Measurements from ENCODE around the gene PRKG1. TPM values are rescaled to one million over a fixed set of nuclear protein-coding genes. Genes with fewer than 3 reads are reported as not detected.

PRKG1 gene
- total RNA-seq, 6 experiments from 2014 or later = 1.1 to 2.0 (median 1.3) TPM

- TF ChIP-seq CTCF (IDR thresholded peaks at IDR 0.05) (no peak), POLR2A (IDR thresholded peaks at IDR 0.05) (no peak)
- WGBS (ENCODE audit: insufficient coverage, low coverage, low lambda C conversion rate, missing lambda C conversion rate) = 37% methylated on average over 4 of the region's 4 CpGs
- Histone ChIP-seq H3K4me3 (no peak overlapping the region), H3K27me3 (no peaks in the 10 kb centered on the region), H3K9me3 (no peaks in the 10 kb centered on the region), H3K4me1 (no peaks in the 10 kb centered on the region), H3K27ac (no peak overlapping the region), H3K36me3 (no peaks in the 10 kb centered on the region)
- ATAC-seq = no peak
- no peak for DNase-seq
- intact Hi-C loops (cut with DNase I) = no loop called here
Measured at GRCh38 chr10:51086710-51087109, 12.4 kb downstream of the PRKG1 start.

- intact Hi-C loops (cut with DNase I) = no loop called here
- no peak for TF ChIP-seq CTCF (IDR thresholded peaks at IDR 0.05)
- TF ChIP-seq POLR2A (IDR thresholded peaks at IDR 0.05) = no peak
- DNase-seq (no peak), ATAC-seq (no peak)
- no peaks in the 10 kb centered on the region for H3K36me3 ChIP-seq
- H3K27ac ChIP-seq = no peak overlapping the region
- no peaks in the 10 kb centered on the region for H3K4me1 ChIP-seq
- H3K9me3 ChIP-seq = no peaks in the 10 kb centered on the region
- H3K27me3 ChIP-seq = no peaks in the 10 kb centered on the region
- H3K4me3 ChIP-seq = no peak overlapping the region
Measured at GRCh38 chr10:51087114-51087513, 12.8 kb downstream of the PRKG1 start.

GRCh38 chr10:51090190-51090589, 15.9 kb downstream of the PRKG1 start:
- intact Hi-C loops (cut with DNase I) = no loop called here
- Histone ChIP-seq H3K4me3 (no peak overlapping the region), H3K27ac (no peak overlapping the region), H3K36me3 (no peaks in the 10 kb centered on the region), H3K4me1 (no peaks in the 10 kb centered on the region), H3K9me3 (no peaks in the 10 kb centered on the region), H3K27me3 (no peaks in the 10 kb centered on the region)
- TF ChIP-seq POLR2A (IDR thresholded peaks at IDR 0.05) (no peak), CTCF (IDR thresholded peaks at IDR 0.05) (no peak)
- no peak for DNase-seq
- no peak for ATAC-seq

GRCh38 chr10:51092402-51092801, 18.1 kb downstream of the PRKG1 start:
- ATAC-seq (peak; percentile 50 to 87 (median 58)), DNase-seq (peak; percentile 24 to 83 (median 65))
- H3K36me3 ChIP-seq = no peaks in the 10 kb centered on the region
- intact Hi-C loops (cut with DNase I) = no loop called here
- no peaks in the 10 kb centered on the region for H3K27me3 ChIP-seq
- H3K4me3 ChIP-seq = no peak overlapping the region
- H3K9me3 ChIP-seq = no peaks in the 10 kb centered on the region
- TF ChIP-seq CTCF (IDR thresholded peaks at IDR 0.05) (no peak), POLR2A (IDR thresholded peaks at IDR 0.05) (no peak)
- H3K27ac ChIP-seq = no peak overlapping the region
- no peaks in the 10 kb centered on the region for H3K4me1 ChIP-seq
- 38% methylated on average over 2 of the region's 2 CpGs for WGBS (ENCODE audit: insufficient coverage, low coverage, low lambda C conversion rate, missing lambda C conversion rate)

- Histone ChIP-seq H3K4me1 (no peaks in the 10 kb centered on the region), H3K4me3 (no peak overlapping the region), H3K27me3 (no peaks in the 10 kb centered on the region), H3K27ac (no peak overlapping the region), H3K36me3 (no peaks in the 10 kb centered on the region), H3K9me3 (no peaks in the 10 kb centered on the region)
- no peak for DNase-seq
- intact Hi-C loops (cut with DNase I) = no loop called here
- no peak for TF ChIP-seq CTCF (IDR thresholded peaks at IDR 0.05)
- 75% methylated on average over 3 of the region's 3 CpGs for WGBS (ENCODE audit: insufficient coverage, low coverage, low lambda C conversion rate, missing lambda C conversion rate)
- ATAC-seq = no peak
Measured at GRCh38 chr10:51095444-51095843, 21.2 kb downstream of the PRKG1 start.
